ENCODE measurements around the gene CST2. TPM values are rescaled to one million over a fixed set of nuclear protein-coding genes. Genes with fewer than 3 reads are reported as not detected.
A peak's percentile ranks its signal among the peaks of the same experiment; 100 is the strongest.
"Not testable (repeated sequence)": the region's sequence is repeated elsewhere in the genome, so short reads cannot be mapped to it uniquely, and the experiment has no call there.

Gene CST2
- total RNA-seq, 1 donor from 2014 or later = not detected

DNA sequence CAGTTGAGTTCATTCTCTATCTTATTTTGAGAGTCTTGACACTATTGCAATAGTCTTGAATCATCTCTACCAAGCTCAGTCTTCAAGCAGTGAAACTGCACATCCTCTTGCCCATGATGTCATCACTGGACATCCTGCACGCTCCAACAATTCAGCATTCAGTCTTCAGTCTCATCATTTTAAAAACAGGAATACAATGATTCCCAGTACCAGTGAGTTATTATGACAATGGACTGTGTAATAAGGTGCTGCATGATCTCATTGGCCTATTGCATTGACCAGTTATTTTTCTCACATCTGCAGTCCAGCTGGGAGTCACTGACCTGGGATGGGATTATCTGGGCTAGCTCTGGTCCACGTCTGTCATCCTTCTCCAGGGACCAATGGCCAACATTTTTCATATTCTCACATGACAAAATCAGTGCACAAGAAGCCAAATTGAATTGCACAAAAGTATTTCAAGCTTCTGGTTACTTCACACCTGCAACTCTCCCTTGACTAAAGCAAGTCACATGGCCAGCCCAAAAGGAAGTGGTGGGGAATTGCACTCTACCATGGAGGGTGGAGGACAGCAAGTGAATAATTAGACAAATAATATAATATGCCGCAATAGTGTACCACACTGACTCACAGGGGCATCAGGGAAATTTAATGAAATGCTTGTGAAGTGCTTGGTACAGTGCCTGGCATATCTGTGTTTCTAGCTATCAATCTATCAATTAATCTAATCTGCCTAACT, 6.4 kb upstream of the CST2 start:
- no peak overlapping the region for H3K27ac Mint-ChIP-seq (ENCODE audit: unreplicated experiment)
- no peaks in the 10 kb centered on the region for H3K9me3 Mint-ChIP-seq (ENCODE audit: unreplicated experiment)
- TF ChIP-seq, protein P1, sequence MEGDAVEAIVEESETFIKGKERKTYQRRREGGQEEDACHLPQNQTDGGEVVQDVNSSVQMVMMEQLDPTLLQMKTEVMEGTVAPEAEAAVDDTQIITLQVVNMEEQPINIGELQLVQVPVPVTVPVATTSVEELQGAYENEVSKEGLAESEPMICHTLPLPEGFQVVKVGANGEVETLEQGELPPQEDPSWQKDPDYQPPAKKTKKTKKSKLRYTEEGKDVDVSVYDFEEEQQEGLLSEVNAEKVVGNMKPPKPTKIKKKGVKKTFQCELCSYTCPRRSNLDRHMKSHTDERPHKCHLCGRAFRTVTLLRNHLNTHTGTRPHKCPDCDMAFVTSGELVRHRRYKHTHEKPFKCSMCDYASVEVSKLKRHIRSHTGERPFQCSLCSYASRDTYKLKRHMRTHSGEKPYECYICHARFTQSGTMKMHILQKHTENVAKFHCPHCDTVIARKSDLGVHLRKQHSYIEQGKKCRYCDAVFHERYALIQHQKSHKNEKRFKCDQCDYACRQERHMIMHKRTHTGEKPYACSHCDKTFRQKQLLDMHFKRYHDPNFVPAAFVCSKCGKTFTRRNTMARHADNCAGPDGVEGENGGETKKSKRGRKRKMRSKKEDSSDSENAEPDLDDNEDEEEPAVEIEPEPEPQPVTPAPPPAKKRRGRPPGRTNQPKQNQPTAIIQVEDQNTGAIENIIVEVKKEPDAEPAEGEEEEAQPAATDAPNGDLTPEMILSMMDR (IDR thresholded peaks at IDR 0.05) = no peak
- peaks cover 1% of the 10 kb centered on the region for H3K4me1 Mint-ChIP-seq (ENCODE audit: unreplicated experiment)
- DNase-seq (ENCODE audit: extremely low spot score, unreplicated experiment) = no peak
- H3K27me3 Mint-ChIP-seq (ENCODE audit: unreplicated experiment) = no peaks in the 10 kb centered on the region
- no peak overlapping the region for H3K4me3 Mint-ChIP-seq (ENCODE audit: unreplicated experiment)
- no peaks in the 10 kb centered on the region for H3K36me3 Mint-ChIP-seq (ENCODE audit: unreplicated experiment)

DNA sequence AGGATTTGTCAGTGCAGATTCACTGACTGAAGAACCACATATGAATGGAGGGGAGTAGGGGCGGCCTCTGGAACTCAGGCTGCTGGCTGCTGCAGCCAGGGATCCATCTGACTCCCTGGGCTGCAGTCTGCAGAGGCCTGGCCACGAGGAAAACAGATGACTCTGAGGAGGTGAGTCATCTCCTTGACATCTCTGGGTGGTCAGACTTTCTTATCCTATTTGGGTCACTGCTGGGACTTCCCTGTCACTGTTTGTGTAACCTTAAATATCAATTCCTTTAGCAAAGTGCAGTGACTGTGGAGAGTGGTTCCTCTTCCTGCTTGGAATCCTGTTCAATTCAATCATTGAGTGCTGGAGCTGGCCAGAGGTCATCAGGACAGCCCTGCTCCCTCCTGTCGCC, 5.4 kb upstream of the CST2 start:
- not testable (repeated sequence) for H3K27me3 Mint-ChIP-seq (ENCODE audit: unreplicated experiment); H3K4me3 Mint-ChIP-seq (ENCODE audit: unreplicated experiment); H3K4me1 Mint-ChIP-seq (ENCODE audit: unreplicated experiment); H3K27ac Mint-ChIP-seq (ENCODE audit: unreplicated experiment); H3K36me3 Mint-ChIP-seq (ENCODE audit: unreplicated experiment); H3K9me3 Mint-ChIP-seq (ENCODE audit: unreplicated experiment); DNase-seq (ENCODE audit: extremely low spot score, unreplicated experiment)

DNA sequence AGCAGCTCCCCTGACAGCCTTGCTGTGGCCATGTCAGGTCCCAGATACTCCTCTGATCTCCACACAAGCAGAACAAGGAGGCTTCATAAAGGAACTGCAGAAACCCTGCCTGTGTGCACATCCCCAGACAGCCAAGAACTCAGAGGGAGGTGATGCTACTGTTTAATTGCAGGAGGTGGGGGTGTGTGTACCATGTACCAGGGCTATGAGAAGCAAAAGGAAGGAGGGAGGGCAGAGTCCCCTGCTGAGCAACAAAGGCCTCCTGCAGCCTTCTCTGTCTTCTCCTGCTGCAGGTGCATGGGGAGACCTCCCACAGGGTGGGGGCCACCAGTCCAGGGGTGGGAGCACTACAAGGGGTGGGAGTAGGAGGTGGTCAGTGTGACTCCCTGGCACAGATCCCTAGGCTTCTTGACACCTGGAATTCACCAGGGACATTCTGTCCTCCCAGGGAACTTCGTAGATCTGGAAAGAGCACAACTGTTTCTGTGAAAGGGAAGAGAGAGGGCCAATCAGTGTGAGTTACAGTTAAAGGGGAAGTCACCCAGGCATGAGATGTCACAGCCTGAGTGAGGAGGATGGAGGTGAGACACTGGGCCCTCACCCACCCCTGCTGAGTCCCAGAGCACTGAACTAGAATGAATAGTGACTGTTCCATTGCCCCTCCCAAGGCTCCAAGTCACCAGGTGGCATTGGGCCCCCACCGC, 2.8 kb downstream of the CST2 start:
- no peaks in the 10 kb centered on the region for H3K36me3 Mint-ChIP-seq (ENCODE audit: unreplicated experiment)
- no peak overlapping the region for H3K27ac Mint-ChIP-seq (ENCODE audit: unreplicated experiment)
- TF ChIP-seq, protein P1 (IDR thresholded peaks at IDR 0.05) = no peak
- H3K4me3 Mint-ChIP-seq (ENCODE audit: unreplicated experiment) = no peak overlapping the region
- H3K27me3 Mint-ChIP-seq (ENCODE audit: unreplicated experiment) = no peaks in the 10 kb centered on the region
- no peaks in the 10 kb centered on the region for H3K4me1 Mint-ChIP-seq (ENCODE audit: unreplicated experiment)
- peak; percentile 71 for DNase-seq (ENCODE audit: extremely low spot score, unreplicated experiment)
- H3K9me3 Mint-ChIP-seq (ENCODE audit: unreplicated experiment) = no peaks in the 10 kb centered on the region

DNA sequence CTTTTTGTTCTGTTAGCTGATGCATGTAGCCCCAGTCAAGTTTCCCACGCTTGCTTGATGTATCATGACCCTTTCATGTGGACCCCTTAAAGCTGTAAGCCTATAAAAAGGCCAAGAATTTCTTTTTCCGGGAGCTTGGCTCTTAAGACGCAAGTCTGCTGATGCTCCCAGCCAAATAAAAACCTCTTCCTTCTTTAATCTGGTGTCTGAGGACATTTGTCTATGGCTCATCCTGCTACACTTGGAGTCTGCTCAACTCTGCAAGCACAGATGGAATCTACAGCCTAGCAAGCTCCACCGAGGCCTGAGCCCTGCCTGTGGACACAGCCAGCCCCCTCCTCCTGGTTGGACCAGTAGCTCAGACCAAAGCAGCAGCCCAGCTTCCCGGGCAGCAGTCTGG, 3.4 kb downstream of the CST2 start:
- TF ChIP-seq, protein P1 (IDR thresholded peaks at IDR 0.05) = no peak
- Mint-ChIP-seq H3K27me3 (ENCODE audit: unreplicated experiment) (no peaks in the 10 kb centered on the region), H3K4me1 (ENCODE audit: unreplicated experiment) (no peaks in the 10 kb centered on the region), H3K27ac (ENCODE audit: unreplicated experiment) (no peak overlapping the region), H3K4me3 (ENCODE audit: unreplicated experiment) (no peak overlapping the region), H3K9me3 (ENCODE audit: unreplicated experiment) (no peaks in the 10 kb centered on the region), H3K36me3 (ENCODE audit: unreplicated experiment) (no peaks in the 10 kb centered on the region)
- no peak for DNase-seq (ENCODE audit: extremely low spot score, unreplicated experiment)

DNA sequence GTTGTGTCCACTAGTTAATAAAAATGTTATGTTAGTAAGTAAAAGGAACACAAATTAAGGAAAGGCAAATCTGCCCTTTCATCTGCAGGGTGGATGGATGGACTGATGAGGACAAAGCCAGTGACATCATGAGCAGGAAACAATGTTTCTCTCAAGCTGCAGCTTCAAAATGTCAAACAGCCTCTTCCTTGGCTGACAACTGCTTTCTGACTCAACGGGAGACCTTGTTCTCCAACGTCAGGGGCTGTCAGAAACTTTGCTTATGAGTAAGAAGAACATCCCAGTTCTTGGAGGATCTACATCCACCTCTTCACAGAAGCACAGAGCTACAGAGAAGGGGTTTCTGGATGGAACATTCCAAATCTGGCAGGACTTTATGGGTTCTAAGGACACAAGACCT, 6.0 kb downstream of the CST2 start:
- Mint-ChIP-seq H3K9me3 (ENCODE audit: unreplicated experiment) (no peaks in the 10 kb centered on the region), H3K27me3 (ENCODE audit: unreplicated experiment) (no peaks in the 10 kb centered on the region), H3K36me3 (ENCODE audit: unreplicated experiment) (no peaks in the 10 kb centered on the region), H3K4me1 (ENCODE audit: unreplicated experiment) (no peaks in the 10 kb centered on the region), H3K27ac (ENCODE audit: unreplicated experiment) (no peak overlapping the region), H3K4me3 (ENCODE audit: unreplicated experiment) (no peak overlapping the region)
- TF ChIP-seq, protein P1 (IDR thresholded peaks at IDR 0.05) = no peak
- peak; percentile 10 for DNase-seq (ENCODE audit: extremely low spot score, unreplicated experiment)

DNA sequence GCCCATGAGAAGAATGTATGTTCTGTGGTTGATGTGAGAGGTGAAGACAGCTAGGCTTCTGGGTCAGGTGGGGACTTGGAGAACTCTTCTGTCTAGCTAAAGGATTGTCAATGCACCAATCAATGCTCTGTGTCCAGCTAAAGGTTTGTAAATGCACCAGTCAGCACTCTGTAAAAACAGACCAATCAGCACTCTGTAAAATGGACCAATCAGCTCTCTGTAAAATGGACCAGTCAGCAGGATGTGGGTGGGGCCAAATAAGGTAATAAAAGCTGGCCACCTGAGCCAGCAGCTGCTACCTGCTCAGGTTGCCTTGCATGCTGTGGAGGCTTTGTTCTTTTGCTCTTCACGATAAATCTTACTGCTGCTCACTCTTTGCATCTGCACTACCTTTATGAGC, 15.0 kb downstream of the CST2 start:
- DNase-seq (ENCODE audit: extremely low spot score, unreplicated experiment); H3K4me3 Mint-ChIP-seq (ENCODE audit: unreplicated experiment); H3K9me3 Mint-ChIP-seq (ENCODE audit: unreplicated experiment); H3K27ac Mint-ChIP-seq (ENCODE audit: unreplicated experiment); H3K36me3 Mint-ChIP-seq (ENCODE audit: unreplicated experiment); H3K4me1 Mint-ChIP-seq (ENCODE audit: unreplicated experiment): not testable (repeated sequence)
- H3K27me3 Mint-ChIP-seq (ENCODE audit: unreplicated experiment) = peaks cover 23% of the 10 kb centered on the region

DNA sequence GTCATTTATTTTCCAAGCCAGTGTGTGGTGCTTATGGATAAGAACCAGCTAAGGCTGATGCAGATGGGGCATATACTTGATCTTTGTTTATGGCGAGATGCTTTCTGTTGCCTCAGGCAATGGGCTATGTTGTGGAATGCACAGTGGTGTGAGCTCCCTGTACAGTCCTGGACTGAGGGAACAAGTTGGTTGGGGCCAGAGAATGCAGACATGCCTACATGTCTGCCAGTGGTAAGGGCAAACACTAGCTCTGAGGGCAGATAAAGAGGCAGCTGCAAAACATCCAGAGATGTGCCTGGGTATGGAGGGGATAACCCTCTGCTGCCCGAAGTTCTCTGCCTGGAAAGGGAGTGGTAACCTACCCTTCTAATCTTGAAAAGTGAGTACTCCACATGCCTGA, 16.2 kb downstream of the CST2 start:
- not testable (repeated sequence) for H3K27ac Mint-ChIP-seq (ENCODE audit: unreplicated experiment); H3K36me3 Mint-ChIP-seq (ENCODE audit: unreplicated experiment); H3K9me3 Mint-ChIP-seq (ENCODE audit: unreplicated experiment); H3K4me1 Mint-ChIP-seq (ENCODE audit: unreplicated experiment); H3K4me3 Mint-ChIP-seq (ENCODE audit: unreplicated experiment)
- peaks cover 25% of the 10 kb centered on the region for H3K27me3 Mint-ChIP-seq (ENCODE audit: unreplicated experiment)
- peak; percentile 48 for DNase-seq (ENCODE audit: extremely low spot score, unreplicated experiment)
